ENCODE results near the gene PLXNC1. TPM values are rescaled to one million over a fixed set of nuclear protein-coding genes. Genes with fewer than 3 reads are reported as not detected.

PLXNC1 gene
- total and polyA plus RNA-seq, 9 of the 15 experiments (the other 6 are each of a cell fraction or from before 2014, with no cell fraction given): 0.08 to 0.87 (median 0.28) TPM

DNA sequence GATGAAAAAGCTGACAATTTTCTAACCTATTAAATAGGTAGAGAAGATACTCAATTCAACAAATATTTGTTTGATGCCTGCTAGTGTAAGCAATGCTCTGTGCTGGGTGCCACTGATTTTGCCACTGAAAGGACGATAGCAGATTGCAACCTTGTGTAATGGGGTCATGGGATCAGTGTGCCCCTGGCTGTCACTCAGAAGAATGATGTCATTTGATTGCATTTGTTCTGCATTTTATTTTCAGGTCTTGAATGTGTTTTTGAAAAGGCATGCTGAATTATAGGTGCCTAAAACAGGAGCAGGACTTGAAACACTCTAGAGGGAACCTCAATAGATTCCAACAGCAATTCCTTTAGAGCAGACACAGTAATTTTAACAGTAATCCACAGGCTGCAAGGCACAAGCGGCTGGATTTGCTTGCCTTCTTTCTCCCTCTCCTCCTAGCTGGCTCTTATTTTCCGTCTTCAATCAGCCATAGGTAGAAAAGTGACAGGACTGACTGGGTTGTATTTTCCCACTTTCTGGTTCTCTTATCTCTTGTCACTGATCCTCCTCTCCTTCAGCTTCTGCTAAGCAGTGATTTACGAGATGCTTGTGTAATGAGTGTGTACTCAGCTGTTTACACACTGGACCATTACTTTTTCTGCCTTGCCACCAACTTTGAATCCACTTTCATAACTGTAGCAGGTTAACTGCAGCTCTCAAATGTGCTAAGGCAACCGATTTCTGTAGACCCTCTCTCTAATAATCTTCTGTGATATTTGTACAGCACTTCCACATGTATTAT lies 4.1 kb downstream of the PLXNC1 start (continued):
- TF ChIP-seq CHCHD3 (CRISPR knock-in tag; IDR thresholded peaks at IDR 0.05) (no peak), ZC3H8 (IDR thresholded peaks at IDR 0.05) (no peak), FOXA3 (CRISPR knock-in tag; conservative IDR thresholded peaks at IDR 0.05 in 1 of 2, IDR thresholded peaks at IDR 0.05 in 1 of 2) (peak in 1 of 2 experiments; percentile 96; a peak in 2 of 4 replicates), MEIS2 (IDR thresholded peaks at IDR 0.05; ENCODE audit: partially characterized antibody) (peak; percentile 83), DMBX1 (CRISPR knock-in tag; IDR thresholded peaks at IDR 0.05; ENCODE audit: borderline replicate concordance) (no peak)
- TF ChIP-seq, protein P1, sequence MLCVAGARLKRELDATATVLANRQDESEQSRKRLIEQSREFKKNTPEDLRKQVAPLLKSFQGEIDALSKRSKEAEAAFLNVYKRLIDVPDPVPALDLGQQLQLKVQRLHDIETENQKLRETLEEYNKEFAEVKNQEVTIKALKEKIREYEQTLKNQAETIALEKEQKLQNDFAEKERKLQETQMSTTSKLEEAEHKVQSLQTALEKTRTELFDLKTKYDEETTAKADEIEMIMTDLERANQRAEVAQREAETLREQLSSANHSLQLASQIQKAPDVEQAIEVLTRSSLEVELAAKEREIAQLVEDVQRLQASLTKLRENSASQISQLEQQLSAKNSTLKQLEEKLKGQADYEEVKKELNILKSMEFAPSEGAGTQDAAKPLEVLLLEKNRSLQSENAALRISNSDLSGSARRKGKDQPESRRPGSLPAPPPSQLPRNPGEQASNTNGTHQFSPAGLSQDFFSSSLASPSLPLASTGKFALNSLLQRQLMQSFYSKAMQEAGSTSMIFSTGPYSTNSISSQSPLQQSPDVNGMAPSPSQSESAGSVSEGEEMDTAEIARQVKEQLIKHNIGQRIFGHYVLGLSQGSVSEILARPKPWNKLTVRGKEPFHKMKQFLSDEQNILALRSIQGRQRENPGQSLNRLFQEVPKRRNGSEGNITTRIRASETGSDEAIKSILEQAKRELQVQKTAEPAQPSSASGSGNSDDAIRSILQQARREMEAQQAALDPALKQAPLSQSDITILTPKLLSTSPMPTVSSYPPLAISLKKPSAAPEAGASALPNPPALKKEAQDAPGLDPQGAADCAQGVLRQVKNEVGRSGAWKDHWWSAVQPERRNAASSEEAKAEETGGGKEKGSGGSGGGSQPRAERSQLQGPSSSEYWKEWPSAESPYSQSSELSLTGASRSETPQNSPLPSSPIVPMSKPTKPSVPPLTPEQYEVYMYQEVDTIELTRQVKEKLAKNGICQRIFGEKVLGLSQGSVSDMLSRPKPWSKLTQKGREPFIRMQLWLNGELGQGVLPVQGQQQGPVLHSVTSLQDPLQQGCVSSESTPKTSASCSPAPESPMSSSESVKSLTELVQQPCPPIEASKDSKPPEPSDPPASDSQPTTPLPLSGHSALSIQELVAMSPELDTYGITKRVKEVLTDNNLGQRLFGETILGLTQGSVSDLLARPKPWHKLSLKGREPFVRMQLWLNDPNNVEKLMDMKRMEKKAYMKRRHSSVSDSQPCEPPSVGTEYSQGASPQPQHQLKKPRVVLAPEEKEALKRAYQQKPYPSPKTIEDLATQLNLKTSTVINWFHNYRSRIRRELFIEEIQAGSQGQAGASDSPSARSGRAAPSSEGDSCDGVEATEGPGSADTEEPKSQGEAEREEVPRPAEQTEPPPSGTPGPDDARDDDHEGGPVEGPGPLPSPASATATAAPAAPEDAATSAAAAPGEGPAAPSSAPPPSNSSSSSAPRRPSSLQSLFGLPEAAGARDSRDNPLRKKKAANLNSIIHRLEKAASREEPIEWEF (CRISPR knock-in tag; IDR thresholded peaks at IDR 0.05): no peak

Measured in K562 (cell line).